Parathyroid adenoma (tissue), 2 donors: ENCODE measurements around the gene TSGA10IP.

Experiments
- H2AFZ ChIP-seq: fragments of 300-600 bp; sonication (generic); one replicate; pipeline ENCODE4 v1.7.0; 2017; ENCODE audit warnings: antibody characterized with exemption, mild to moderate bottlenecking
- H3K27ac ChIP-seq: fragments of 300-600 bp; sonication (generic); one replicate; pipeline ENCODE4 v1.7.0; 2017
- H3K27me3 ChIP-seq: fragments of 300-600 bp; sonication (generic); one replicate; pipeline ENCODE4 v1.7.0; 2017; ENCODE audit warnings: low read length; ENCODE audit not compliant: control insufficient read depth, insufficient read depth
- H3K36me3 ChIP-seq: fragments of 300-600 bp; sonication (generic); one replicate; pipeline ENCODE4 v1.7.0; 2017; ENCODE audit warnings: low read length; ENCODE audit not compliant: control insufficient read depth, insufficient read depth
- H3K4me1 ChIP-seq: fragments of 300-600 bp; sonication (generic); one replicate; pipeline ENCODE4 v1.7.0; 2017; ENCODE audit warnings: control low read depth
- H3K4me2 ChIP-seq: fragments of 300-600 bp; sonication (generic); one replicate; pipeline ENCODE4 v1.7.0; 2017; ENCODE audit warnings: low read length
- H3K4me3 ChIP-seq: fragments of 300-600 bp; sonication (generic); one replicate; pipeline ENCODE4 v1.7.0; 2017; ENCODE audit warnings: low read depth, low read length
- H3K79me2 ChIP-seq: fragments of 300-600 bp; sonication (generic); one replicate; pipeline ENCODE4 v1.7.0; 2017; ENCODE audit warnings: control low read depth
- H3K9ac ChIP-seq: fragments of 300-600 bp; sonication (generic); one replicate; pipeline ENCODE4 v1.7.0; 2017; ENCODE audit warnings: mild to moderate bottlenecking
- H3K9me3 ChIP-seq: fragments of 300-600 bp; sonication (generic); one replicate; pipeline ENCODE4 v1.7.0; 2017; ENCODE audit warnings: low read length; ENCODE audit not compliant: control insufficient read depth
- TF ChIP-seq, protein P1 (sequence below): fragments of 300-600 bp; sonication (generic); IDR thresholded peaks from one replicate; pipeline ENCODE4 v1.7.0; 2017; ENCODE audit warnings: antibody characterized with exemption, mild to moderate bottlenecking
- donor health status: primary hyperparathyroidism.

The TSGA10IP gene

DNA sequence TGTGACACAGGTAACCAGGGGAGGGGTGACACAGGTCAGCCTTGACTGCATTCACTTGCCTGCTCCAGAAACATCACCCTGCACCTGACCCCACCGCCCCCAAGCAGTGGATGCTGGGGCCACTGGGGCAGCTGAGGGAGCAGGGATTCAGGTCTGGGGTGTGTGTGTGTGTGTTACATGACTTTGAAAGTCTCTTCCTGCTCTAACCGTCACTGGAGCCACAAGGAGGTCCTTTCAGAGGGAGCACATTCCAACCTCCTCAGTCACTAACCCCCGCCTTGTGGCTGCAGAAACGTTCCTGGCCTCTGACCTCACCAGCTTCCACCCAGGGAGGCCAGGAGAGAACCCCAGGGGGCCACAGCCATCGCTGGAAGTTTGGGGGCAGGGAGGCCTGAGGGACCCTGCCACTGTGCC, 42.2 kb upstream of the TSGA10IP start:
- Histone ChIP-seq H3K4me2 (no peak overlapping the region), H3K79me2 (no peaks in the 10 kb centered on the region), H3K4me1 (no peaks in the 10 kb centered on the region), H3K9ac (no peak overlapping the region), H2AFZ (no peak overlapping the region), H3K27me3 (no peaks in the 10 kb centered on the region), H3K4me3 (no peak overlapping the region), H3K36me3 (no peaks in the 10 kb centered on the region), H3K9me3 (no peaks in the 10 kb centered on the region), H3K27ac (no peak overlapping the region)
- TF ChIP-seq, protein P1, sequence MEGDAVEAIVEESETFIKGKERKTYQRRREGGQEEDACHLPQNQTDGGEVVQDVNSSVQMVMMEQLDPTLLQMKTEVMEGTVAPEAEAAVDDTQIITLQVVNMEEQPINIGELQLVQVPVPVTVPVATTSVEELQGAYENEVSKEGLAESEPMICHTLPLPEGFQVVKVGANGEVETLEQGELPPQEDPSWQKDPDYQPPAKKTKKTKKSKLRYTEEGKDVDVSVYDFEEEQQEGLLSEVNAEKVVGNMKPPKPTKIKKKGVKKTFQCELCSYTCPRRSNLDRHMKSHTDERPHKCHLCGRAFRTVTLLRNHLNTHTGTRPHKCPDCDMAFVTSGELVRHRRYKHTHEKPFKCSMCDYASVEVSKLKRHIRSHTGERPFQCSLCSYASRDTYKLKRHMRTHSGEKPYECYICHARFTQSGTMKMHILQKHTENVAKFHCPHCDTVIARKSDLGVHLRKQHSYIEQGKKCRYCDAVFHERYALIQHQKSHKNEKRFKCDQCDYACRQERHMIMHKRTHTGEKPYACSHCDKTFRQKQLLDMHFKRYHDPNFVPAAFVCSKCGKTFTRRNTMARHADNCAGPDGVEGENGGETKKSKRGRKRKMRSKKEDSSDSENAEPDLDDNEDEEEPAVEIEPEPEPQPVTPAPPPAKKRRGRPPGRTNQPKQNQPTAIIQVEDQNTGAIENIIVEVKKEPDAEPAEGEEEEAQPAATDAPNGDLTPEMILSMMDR = no peak

DNA sequence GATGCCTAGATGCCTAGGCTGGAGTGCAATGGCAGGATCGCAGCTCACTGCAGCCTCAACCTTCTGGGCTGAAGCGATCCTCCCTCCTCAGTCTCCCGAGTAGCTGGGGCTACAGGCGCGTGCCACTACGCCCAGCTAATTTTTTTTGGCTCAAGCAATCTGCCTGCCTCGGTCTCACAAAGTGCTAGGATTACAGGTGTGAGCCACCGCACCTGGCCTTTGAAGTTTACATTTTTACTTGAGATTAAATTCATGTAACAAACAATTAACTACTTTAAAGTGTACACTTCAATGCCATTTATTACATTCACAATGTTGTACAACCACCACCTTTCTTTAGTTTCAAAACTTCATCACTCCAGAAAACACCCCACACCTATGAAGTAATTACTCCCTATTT, 41.6 kb upstream of the TSGA10IP start:
- H3K36me3 ChIP-seq = no peaks in the 10 kb centered on the region
- no peak overlapping the region for H3K9ac ChIP-seq
- H3K9me3 ChIP-seq = no peaks in the 10 kb centered on the region
- no peak overlapping the region for H3K27ac ChIP-seq
- H2AFZ ChIP-seq = no peak overlapping the region
- H3K27me3 ChIP-seq = no peaks in the 10 kb centered on the region
- H3K4me2 ChIP-seq = no peak overlapping the region
- no peaks in the 10 kb centered on the region for H3K4me1 ChIP-seq
- TF ChIP-seq, protein P1 = no peak
- no peak overlapping the region for H3K4me3 ChIP-seq
- H3K79me2 ChIP-seq = no peaks in the 10 kb centered on the region

DNA sequence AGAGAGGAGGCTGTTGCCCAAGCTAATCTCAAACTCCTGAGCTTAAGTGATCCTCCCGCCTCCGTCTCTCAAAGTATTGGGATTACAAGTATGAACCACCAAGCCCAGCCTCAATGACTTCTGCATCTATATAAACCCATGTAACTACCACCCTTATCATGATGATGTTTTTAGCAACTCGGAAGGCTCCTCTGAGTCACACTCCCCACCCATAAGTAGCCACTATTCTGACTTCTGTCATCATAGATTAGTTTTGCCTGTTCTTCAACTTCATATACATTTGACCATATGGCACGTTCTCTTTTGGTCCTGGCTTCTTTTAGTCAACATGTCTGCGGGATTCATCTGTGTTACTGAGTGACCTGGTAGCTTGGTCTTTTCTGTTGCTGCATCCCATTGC, 38.7 kb upstream of the TSGA10IP start:
- no peak overlapping the region for H3K27ac ChIP-seq
- H2AFZ ChIP-seq = no peak overlapping the region

DNA sequence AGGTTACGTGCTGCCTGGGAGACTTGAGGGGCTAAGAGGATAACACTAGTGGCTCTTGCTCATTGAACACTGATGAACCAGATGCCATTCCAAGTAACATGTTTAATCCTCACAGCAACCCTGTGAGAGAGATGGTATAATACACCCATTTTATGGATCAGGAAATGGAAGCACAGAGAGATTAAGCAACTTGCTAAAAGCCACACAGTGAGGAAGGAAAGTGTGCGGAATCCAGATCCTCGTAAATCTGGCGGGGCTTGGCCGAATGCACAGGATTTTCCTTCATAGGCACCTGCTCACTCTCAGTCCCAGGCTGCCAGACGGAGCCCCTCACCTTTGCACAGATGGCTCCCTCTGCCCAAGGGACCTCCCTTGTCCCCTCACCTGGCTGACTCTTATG, 37.4 kb upstream of the TSGA10IP start:
- no peak overlapping the region for H3K9ac ChIP-seq
- H3K27ac ChIP-seq = no peak overlapping the region
- no peaks in the 10 kb centered on the region for H3K36me3 ChIP-seq
- TF ChIP-seq, protein P1 = no peak
- H3K9me3 ChIP-seq = no peaks in the 10 kb centered on the region
- no peaks in the 10 kb centered on the region for H3K79me2 ChIP-seq
- H2AFZ ChIP-seq = no peak overlapping the region
- no peak overlapping the region for H3K4me3 ChIP-seq
- H3K4me1 ChIP-seq = peaks cover 2% of the 10 kb centered on the region
- no peaks in the 10 kb centered on the region for H3K27me3 ChIP-seq
- H3K4me2 ChIP-seq = no peak overlapping the region

More for the DNA sequence above, 38.7 kb upstream of the TSGA10IP start:
- TF ChIP-seq, protein P1 = no peak
- Histone ChIP-seq H3K79me2 (no peaks in the 10 kb centered on the region), H3K4me1 (peaks cover 2% of the 10 kb centered on the region), H3K4me2 (no peak overlapping the region), H3K4me3 (no peak overlapping the region), H3K9me3 (no peaks in the 10 kb centered on the region), H3K27me3 (no peaks in the 10 kb centered on the region), H3K9ac (no peak overlapping the region), H3K36me3 (no peaks in the 10 kb centered on the region)

DNA sequence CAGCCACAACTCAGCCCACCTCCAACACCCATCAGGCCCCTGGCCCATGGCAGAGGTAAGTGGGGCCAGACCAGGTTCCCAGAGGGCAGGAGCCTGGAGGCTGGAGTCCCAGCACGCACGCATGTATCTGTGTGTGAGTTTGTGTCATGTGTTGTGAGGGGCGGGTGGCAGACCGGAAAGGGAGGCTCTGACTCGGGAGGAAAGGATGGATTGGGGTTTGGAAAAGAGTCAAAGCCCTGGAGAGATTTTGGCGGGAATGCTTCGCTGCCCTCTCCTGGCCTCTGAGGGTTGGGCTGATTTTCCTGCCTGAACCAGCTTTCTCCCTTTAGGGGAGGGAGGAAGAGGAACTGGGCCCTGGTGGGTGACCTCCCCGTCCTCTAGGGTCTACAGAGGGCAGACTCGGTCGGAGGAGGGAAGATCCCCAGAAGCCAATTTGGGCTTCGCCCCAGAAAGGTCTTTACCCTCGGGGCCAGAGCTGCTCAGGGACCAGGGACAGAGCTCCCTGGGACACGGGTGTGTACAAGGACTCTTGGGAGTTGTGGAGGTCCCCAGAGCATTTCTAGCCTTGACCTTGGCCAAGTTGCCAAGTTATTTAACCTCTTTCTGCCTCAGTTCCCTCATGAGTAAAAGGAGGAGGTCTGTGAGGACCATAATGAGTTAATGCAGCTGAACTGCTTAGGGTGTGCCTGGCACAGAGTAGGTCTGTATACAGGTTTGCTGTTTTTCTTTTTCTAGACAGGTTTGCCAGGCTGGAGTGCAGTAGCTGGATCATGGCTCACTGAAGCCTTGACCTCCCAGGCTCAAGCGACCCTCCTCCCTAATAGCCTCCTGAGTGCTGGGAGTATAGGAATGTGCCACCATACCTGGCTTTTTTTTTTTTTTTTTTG, 33.4 kb upstream of the TSGA10IP start:
- H3K9me3 ChIP-seq = no peaks in the 10 kb centered on the region
- peaks cover 2% of the 10 kb centered on the region for H3K4me1 ChIP-seq
- no peaks in the 10 kb centered on the region for H3K79me2 ChIP-seq
- TF ChIP-seq, protein P1 = peak; percentile 7
- no peak overlapping the region for H2AFZ ChIP-seq
- no peak overlapping the region for H3K4me3 ChIP-seq
- no peak overlapping the region for H3K4me2 ChIP-seq
- H3K27ac ChIP-seq = no peak overlapping the region
- H3K36me3 ChIP-seq = no peaks in the 10 kb centered on the region
- no peak overlapping the region for H3K9ac ChIP-seq
- H3K27me3 ChIP-seq = no peaks in the 10 kb centered on the region
